Measurements from ENCODE around the gene CGA.
"Not testable (repeated sequence)": the region's sequence is repeated elsewhere in the genome, so short reads cannot be mapped to it uniquely, and the experiment has no call there.

The CGA gene

DNA sequence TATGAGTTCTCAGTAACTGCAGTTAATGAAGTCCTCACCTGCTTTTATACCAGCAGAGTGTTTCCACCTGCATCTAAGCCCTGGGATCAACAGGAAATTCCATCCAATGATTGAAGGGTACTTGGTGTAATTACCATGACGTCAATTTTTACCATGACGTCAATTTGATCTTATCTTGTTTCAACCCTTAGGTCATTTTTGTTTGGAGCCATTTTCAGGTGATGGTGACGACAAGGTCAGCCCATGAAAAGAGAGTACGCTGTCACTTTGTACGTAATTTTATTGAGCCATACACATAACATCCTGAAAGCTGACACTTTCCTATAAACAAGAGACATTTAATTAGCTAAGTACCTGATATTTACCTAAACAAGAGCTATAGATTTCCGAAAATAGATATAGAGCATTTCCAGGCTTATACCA lies at the start of gene CGA:
TSS of gene CGA (minus strand) at position 20 of the 423 bp plus-strand sequence. CDS start 6,906 bp downstream, outside the sequence.
- DNase-seq, result no peak

DNA sequence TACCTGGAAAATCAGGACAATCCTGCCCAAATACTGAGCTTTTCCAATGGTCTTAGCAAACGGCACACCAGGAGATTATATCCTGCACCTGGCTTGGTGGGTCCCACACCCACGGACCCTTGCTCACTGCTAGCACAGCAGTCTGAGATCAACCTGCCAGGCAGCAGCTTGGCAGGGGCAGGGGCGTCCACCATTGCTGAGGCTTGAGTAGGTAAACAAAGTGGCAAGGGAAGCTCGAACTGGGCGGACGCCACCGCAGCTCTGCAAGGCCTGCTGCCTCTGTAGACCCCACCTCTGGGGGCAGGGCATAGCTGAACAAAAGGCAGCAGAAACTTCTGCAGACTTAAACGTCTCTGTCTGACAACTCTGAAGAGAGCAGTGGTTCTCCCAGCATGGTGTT lies 45.0 kb upstream of the CGA start:
- not testable (repeated sequence) for DNase-seq

- no peak for DNase-seq
Observed at GRCh38 chr6:87139236-87139635, 44.3 kb upstream of the CGA start.

DNA sequence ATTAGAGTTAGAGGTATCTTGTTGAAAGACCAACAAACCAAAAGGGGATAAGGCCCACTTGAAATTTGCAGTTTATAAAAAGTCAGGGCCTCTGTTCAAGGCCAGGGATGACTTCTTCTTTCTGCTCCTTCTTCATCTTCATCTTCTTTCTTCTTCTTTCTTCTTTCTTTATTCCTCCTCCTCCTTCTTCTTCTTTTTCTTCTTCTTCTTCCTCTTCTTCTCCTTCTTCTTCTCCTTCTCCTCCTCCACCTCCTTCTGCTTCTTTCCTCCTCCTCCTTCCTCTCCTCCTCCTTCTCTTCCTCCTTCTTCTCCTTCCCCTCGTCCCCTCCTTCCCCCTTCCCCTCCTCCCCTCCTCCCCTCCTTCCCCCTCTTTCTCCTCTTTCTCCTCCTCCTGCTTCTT lies 42.1 kb upstream of the CGA start:
- DNase-seq, result no peak

DNA sequence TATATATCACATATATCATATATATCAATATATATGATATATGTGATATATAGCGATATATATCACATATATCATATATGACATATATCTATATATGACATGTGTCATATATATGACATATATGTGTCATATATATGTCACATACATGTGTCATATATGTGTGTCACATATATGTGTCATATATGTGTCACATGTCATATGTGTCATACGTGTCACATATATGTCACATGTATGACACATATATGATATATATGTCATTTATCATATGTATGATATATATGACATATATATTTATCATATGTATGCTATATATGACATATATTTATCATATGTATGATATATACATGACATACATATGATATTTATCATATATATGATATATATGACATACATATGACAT lies 32.8 kb upstream of the CGA start:
- no peak for DNase-seq

DNA sequence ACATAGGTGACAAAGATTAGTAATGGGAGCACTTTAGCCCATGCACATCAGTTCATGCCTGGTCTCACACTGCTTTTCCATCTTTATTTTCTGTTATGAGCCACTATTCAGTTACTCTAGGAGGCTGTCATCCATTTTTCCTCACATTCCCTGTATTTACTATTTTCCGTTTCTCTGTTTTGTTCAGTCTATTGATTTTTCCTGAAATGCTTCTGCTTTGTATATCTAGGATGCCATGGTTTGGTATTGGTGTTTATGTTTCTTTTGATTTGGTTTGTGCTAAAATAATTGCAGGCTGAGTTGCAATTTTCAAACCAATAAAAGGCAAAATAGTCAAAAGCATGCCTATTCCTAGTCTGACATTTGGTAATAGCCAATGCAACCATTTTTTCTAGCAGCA lies 31.6 kb upstream of the CGA start:
- DNase-seq, result no peak

- DNase-seq, result no peak
Observed at GRCh38 chr6:87124074-87124473, 29.2 kb upstream of the CGA start.

DNA sequence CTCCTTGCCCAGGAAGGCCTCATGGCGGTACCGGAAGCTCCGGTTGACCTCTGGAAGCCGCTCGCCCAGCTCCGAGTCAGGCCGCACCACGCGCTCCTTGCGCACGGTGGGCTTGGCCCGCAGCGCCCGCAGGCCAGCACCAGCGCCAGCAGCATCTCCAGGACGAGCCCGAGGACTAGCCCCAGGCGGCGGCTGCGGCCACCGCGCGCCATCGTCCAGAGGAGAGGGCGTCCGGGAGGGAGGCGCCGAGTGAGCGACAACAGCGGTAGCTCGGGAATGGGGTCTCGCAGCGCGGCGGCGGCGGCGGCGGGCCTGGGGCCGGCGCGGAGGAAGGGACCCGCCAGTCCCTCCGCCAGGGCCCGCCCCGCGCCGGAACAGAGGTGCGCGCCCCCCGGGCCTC lies 27.6 kb upstream of the CGA start:
- no peak for DNase-seq

- no peak for DNase-seq
Observed at GRCh38 chr6:87118054-87118453, 23.1 kb upstream of the CGA start.

DNA sequence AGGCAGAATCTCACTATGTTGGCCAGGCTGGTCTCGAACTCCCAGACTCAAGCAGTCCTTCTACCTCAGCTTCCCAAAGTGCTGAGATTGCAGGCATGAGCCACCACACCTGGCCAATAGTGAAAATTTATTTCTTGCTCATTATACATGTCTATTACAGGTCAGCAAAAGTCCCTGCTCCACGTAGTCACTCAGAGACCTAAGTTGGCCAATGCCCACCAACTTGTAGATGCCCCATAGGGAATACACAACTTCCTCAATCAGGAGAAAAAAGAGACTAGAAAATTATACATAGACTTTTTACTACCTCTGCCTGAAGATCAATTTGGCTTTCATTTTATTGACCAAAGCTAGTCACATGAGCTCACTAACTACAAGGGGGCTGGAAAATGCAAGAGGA lies 22.0 kb upstream of the CGA start:
- no peak for DNase-seq

DNA sequence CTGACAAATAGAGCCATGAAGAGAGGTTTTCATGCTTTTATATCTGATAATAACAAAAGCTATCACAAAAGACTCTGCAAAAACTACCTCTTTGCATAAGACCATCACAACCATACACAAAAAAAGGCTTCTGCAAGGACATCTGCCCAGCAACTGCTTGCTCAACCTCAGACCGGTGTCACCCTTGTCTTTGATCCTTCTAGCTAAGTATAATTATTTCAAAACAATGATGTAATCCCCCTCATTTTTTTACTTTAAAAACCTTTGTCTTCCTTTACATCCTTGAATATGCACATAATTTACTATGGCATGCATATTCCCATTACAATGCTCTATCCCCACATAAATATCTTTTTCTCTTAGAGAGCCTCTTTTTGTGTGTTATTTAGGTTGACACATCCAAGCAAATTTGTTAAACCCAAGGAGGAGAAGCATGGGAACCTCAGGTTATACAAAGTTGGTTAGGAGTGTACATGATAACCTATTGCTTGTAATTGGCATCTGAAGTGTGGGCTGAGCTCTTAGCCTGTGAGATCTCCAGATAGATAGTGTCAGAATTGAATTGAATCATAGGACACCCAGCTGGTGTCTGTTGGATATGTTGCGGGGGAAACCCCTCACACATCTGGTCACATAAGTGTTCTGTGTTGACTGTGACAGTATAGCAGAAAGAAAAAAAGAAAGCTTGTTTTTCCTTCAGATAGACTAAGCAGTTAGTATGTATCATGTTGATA lies 20.7 kb upstream of the CGA start:
- DNase-seq, result no peak

GRCh38 chr6:87110636-87111035 lies 15.7 kb upstream of the CGA start:
- no peak for DNase-seq

DNA sequence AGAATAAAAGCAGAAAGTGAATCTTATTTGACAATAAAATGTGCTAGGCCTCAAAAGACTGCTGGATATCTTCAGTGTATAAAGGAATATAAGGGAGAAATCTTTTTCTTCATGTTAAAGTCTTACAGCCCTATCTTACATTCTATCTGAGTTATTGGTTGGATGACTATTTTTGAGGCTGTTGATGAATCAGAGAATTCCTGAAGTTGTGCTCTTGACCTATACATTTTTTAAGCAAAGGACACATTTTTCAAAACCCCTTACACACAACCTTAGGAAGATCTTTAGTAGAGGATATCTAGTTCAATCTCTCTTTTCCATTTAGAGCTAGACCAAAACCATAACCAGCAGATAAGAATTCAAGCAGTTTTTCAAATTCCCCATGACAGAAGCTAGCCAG lies 10.9 kb upstream of the CGA start:
- DNase-seq, result no peak

DNA sequence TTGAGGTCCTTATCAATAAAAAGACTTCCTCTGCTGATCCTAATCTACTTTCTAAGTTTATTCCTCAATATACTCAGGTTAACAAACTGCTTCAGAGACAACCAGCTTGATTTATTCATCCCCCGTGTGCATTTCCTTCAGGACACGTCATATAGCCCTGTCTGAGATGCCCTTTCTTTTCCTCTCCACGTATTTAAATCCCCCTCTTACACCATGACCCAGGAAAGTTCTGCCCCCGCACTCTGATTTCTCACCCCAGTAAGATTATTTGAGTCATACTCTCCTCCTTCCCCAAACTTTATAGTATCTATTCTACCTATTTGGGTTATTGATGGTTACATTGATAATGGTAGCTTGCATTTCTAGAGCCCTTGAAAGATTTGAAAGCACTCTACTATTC lies 9.8 kb upstream of the CGA start:
- no peak for DNase-seq

DNA sequence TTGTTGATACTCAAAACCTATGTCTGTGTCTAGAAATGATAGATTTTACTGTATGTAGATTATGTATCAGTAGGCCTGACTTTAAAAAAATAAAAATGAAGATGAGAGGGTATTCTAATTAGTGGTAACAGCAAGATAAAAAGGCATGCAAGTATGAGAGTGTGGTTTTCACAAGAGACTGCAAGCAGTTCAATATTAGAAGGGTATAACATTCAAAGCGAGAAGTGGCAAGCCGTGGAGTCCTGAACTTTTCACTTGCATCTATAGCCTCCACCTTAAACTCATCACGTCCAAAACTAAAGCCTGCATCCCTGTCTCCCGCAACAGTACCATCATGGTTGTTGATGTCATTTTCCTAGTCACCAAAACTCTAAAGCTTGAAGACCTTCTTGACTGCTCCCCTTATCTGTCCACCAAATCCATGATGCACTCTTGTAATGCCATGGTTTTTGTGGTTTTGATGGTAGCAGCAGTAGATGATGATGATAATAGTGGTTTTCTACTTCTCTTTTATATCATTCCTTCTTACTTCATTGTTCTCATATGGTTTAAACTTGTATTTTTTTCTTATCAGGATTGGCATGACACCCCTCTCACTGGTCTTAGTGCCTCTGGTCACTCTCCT lies 9.2 kb upstream of the CGA start:
- no peak for DNase-seq

DNA sequence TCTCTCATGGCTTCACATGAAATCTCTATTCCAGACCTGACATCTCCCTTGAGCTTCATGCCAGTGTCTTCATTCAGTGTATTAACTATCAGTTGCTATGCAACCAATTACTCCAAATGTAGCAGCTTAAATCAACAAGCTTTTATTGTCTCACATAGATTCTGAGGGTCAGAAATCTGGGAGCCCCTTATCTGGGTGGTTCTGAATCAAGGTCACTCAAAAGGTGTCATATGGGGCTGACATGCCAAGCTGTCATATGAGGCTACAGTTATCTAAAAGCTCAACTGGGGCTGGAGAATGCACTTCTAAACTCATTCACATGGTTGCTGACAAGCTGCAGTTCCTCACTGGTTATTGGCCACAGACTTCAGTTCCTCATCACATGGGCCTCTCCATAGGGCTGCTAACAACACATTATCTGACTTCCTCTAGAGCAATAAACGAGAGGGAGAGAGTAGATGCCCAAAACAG lies 7.3 kb upstream of the CGA start:
- DNase-seq, result peak; percentile 27

DNA sequence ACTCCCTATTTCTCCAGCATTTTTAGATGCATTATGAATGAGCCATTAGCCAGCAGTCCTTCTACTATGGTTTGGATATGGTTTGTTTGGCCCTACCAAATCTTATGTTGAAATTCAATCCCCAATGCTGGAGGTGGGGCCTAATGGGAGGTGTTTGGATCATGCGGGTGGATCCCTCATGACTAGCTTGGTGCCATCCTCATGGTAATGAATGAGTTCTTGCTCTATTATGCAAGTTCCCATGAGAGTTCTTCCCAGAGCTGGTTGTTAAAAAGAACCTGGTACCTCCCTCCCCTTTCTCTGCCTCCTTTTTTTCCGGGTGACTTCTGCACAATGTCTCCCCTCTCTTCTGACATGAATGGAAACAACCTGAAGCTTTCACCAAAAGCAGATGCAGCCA lies 6.2 kb upstream of the CGA start:
- DNase-seq, result no peak

DNA sequence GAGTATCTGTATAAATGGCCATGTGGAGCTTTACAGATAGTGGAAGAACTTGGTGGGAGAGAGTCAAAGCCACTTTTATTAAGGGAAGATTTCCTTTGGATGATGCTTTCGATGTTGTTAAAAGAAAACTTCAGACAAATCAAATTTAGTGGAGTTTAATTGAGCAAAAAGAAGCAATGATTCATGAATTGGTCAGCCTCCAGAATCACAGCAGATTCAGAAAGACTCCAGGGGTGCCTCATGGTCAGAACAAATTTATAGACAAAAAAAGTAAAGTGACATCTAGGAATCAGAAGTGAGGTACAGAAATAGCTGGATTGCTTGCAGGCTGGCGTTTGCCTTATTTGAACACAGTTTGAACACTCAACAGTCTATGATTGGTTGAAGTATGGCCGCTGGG lies 5.3 kb upstream of the CGA start:
- no peak for DNase-seq

- DNase-seq, result no peak
Observed at GRCh38 chr6:87099472-87099871, 4.6 kb upstream of the CGA start.

DNA sequence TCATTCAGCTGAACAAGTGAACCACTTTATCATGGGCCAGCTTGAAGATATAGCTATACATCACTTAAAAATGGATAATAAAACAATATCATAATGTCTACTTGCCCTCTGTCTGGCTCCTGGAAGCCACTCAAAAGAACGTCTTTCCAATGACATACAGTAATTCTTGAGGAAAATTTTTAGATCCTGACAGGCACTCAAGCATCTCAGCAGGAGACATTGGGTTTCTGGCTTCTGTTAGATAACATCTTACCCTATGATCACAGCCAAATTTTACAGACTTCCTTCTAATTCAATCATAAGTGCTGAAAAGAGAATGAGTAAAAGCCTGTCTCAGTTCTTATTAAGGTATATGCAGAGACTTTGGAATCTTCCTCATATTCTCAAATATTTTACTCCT lies 330 bp downstream of the CGA start:
- DNase-seq, result no peak

DNA sequence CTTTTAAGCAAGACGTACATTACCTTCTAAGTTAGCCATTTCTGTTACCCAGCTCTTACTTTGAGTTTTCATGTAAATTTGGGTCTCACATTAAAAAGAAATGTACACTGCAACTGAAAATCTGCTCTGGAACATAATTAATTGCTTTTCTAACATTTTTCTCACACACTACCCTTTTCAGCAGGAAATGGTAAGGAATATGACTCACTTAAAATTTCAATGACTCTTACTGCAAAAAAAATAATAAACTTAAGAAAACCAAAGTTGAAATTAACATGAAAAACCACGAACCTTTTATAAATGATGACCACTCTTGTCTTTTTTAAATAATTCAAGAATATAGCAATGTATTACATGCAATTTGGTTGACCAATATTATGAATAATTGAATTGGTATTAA lies 1.3 kb downstream of the CGA start:
- DNase-seq, result no peak

DNA sequence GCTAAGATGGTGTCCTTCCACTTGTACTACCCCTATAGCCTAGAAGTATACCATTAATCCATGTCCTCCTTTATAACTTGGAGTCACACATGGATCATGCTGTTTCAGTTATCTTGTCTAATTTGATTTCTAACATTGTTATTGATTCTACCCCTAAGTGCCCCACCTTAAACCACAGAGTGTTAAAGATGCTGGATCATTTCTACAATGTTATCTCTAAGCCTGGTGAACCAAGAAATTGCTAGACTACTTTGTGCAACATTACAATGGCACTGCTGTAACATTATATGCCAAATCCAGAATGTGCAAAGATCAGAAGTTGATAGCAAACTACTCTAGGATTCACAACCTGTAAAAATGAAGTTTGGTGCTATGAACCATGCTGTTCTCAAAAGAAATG lies 1.7 kb downstream of the CGA start:
- no peak for DNase-seq

GRCh38 chr6:87092435-87092834 lies 2.5 kb downstream of the CGA start:
- no peak for DNase-seq

DNA sequence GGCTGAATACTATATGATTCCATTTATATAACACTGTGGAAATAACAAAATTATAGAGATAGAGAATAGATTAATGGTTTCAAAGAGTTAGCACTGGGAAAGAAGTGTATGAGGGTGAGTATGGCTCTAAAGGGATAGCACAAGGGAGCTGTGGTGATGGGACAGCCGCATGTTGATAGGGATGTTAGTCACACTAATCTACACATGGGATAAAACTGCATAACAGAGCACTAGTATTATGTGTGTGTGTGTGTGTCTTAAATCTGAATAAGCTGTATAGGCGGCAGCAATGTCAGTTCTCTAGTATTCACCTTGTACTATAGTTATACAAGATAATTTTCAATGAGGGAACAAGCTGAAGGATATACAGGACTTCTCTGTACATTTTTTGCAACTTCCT lies 5.8 kb downstream of the CGA start:
- no peak for DNase-seq

DNA sequence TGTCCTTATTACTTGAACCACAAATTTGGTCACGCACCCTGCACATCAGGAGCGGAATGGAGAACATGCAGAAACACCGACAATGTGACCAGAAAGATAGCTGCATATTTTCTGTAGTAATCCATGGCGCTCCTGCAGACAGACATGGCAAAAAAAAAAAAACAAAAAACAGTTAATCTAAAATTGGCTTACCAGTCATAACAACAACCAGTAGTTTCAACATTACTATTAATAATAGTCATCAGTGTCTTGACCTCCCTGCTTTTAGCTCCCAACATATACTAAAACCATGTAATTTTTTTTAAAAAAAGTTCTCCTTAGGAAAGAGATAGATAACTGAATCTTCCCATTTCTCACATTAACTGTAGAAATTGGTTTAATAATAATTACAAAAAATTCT lies 6.8 kb downstream of the CGA start:
- no peak for DNase-seq

Data from right hindlimb (tissue), 1 donor.